ENCODE results near the gene MOG. TPM values are rescaled to one million over a fixed set of nuclear protein-coding genes. Genes with fewer than 3 reads are reported as not detected.

MOG gene
- total and polyA plus RNA-seq, 8 donors: not detected

DNA sequence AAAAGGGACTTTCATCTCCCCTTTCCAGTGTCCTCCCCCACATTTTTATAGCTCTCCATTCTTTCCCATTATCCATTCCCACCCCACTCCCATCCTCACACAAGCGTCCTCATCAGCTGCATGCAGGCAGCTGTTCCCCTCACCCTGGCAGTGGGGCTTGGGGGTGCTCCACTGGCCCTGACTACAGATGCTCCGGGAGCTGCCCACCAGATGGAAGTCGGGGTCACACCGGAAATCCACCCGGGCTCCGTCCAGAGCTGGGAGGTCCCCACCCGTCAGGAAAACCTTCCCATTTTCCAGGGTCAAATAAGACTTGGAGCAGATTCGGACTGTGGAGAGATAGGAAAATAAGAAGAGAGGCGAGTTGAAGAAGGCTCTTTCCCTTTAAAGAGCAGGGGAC lies 26.6 kb upstream of the MOG start:
- DNase-seq (no peak), ATAC-seq (no peak), FAIRE-seq (no peak)
- Histone ChIP-seq H3K4me1 (peaks cover 3 to 12% (median 7%) of the 10 kb centered on the region in 3 donors), H3K4me3 (no peak overlapping the region), H3K36me3 (no peaks in the 10 kb centered on the region), H3K9me3 (no peaks in the 10 kb centered on the region), H3K27me3 (no peaks in the 10 kb centered on the region), H3K27ac (no peak overlapping the region)
- intact Hi-C loops (cut with DNase I): no loop called here
- 84% methylated on average over 9 of the region's 9 CpGs for WGBS, 2 donors
- TF ChIP-seq CTCF (IDR thresholded peaks at IDR 0.05): no peak

- no peak for ATAC-seq
- H3K4me1 ChIP-seq: peaks cover 3 to 12% (median 7%) of the 10 kb centered on the region in 3 donors
- TF ChIP-seq CTCF (IDR thresholded peaks at IDR 0.05): no peak
- H3K27ac ChIP-seq: no peak overlapping the region
- 79 to 83% methylated on average over 14 of the region's 14 CpGs for WGBS, 2 donors
- FAIRE-seq: no peak
- DNase-seq: peak in 1 of 6 donors; percentile 27
- H3K36me3 ChIP-seq: no peaks in the 10 kb centered on the region
- H3K27me3 ChIP-seq: no peaks in the 10 kb centered on the region
- no peaks in the 10 kb centered on the region for H3K9me3 ChIP-seq
- intact Hi-C loops (cut with DNase I): no loop called here
- no peak overlapping the region for H3K4me3 ChIP-seq
Observed at GRCh38 chr6:29631209-29631810, 25.6 kb upstream of the MOG start.

DNA sequence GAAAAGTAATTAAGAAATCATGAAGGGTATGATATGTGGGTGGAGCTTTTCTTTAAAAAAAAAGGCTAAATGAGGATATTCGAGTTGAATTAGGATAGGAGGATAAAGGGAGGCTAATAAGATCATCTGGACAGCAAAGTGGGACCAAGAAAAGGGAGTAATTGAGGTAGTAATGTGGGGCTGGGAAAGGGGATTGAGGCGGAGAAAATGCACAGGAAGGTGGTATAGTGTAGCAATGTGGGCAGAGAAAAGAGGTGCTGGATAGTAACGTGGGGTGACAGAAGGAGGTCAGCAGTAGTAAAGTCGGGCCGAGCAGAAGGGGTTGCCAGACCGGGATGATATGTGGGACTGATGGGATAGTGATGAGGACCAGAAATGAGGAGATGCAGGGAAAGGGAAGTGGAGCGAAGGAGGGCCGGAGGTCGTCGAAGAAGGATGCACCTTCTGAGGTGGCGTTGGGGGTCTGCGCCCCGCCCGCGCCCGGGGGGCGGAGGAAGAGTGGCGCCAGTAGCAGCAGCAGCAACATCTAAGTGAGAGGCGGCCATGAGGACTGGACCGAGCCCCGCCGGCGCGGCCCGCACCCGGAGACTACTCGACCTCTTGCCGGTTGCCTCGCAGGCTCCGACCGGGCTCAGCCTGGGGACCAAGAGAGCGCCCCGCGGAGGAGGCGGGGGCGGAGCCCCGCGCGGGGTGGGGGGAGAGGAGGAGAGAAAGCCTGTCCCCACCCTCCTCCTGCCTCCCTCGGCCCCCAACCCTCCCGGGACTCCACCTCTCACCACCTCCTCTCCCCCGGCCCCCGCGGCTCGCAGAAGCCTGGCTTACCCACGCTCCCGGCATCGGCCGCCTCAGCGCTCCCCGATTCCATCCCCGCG lies 24.8 kb upstream of the MOG start:
- no peaks in the 10 kb centered on the region for H3K36me3 ChIP-seq
- H3K4me1 ChIP-seq: peaks cover 3 to 12% (median 7%) of the 10 kb centered on the region in 3 donors

DNA sequence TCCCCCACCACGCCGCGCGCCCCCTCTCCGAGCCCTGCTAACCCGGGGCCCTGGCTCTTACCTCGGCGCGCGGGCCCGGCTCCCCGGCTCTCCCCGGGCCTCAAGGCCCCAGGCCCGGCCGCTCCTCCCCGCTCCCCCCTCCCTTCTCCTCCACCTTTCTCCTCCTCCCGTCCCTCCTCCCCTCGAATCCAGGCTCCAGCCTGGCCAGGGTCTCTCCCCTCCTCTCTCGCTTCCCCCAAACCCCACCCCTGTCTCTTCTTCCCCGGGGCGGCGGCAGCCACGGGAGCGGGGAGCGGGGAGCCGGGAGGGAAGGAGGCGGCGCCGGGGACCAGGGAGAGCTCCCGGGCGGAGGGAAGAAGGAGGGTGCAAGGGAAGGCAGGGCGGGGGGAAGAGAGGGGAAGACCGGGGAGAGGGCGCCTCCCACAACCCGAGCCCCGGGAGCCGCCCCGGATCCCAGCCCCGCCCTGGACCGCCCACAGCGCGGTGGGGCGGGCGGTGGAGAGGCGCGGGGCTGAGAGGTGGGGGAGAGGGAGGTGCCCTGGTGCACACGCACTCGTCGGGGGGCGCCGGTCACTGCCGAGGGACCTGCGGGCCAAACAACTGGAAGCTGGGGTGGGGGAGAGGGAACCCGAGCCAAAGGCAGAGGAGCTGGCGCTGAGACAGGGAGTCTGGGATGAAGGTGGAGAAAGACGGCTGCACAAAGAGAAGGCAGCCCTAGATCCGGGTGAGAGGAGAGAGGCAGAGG lies 23.9 kb upstream of the MOG start, which contains the start of gene GABBR1:
Gene GABBR1 (minus strand): TSS at position 395 of the 745 bp plus-strand sequence. CDS start 798 bp downstream, outside the sequence.
- TF ChIP-seq CTCF (IDR thresholded peaks at IDR 0.05): no peak
- ATAC-seq (peak; percentile 92 to 96 (median 95)), DNase-seq (peak; percentile 77 to 91 (median 86)), FAIRE-seq (no peak)
- WGBS, 2 donors: 1% methylated on average over 35 to 57 of the region's 57 CpGs
- Histone ChIP-seq H3K27me3 (no peaks in the 10 kb centered on the region), H3K9me3 (no peaks in the 10 kb centered on the region), H3K27ac (peak within 1 kb of the TSS in 1 of 4 donors; percentile 17), H3K4me3 (peak within 1 kb of the TSS; percentile 47 to 73 (median 59)), H3K4me1 (peaks cover 3 to 12% (median 7%) of the 10 kb centered on the region in 3 donors), H3K36me3 (no peaks in the 10 kb centered on the region)
- intact Hi-C loops (cut with DNase I): no loop called here

More for the DNA sequence above, 24.8 kb upstream of the MOG start:
- H3K27me3 ChIP-seq: no peaks in the 10 kb centered on the region
- H3K9me3 ChIP-seq: no peaks in the 10 kb centered on the region
- ATAC-seq (peak; percentile 14 to 34 (median 23)), DNase-seq (peak; percentile 34 to 82 (median 56)), FAIRE-seq (no peak)
- H3K4me3 ChIP-seq: peak overlapping the region; percentile 47 to 73 (median 59)
- intact Hi-C loops (cut with DNase I): no loop called here
- 5 to 6% methylated on average over 35 to 50 of the region's 53 CpGs for WGBS, 2 donors
- no peak for TF ChIP-seq CTCF (IDR thresholded peaks at IDR 0.05)
- H3K27ac ChIP-seq: peak overlapping the region in 1 of 4 donors; percentile 17
